CD4-positive, alpha-beta T cell (primary cell): Measurements from ENCODE around the gene NAALADL1. TPM values are rescaled to one million over a fixed set of nuclear protein-coding genes. Genes with fewer than 3 reads are reported as not detected.

Experiments
- ATAC-seq: fragments of 200-7000 bp; cut with Tn5 transposase; one replicate; pipeline ENCODE4 v1.10.0; 2022; ENCODE audit warnings: mild to moderate bottlenecking; ENCODE audit not compliant: poor library complexity
- CTCF ChIA-PET: fragments of 350-600 bp; sonication (Branson Sonifier 250); formaldehyde crosslinking; loops from one replicate; lab custom pipeline; 2021; ENCODE audit warnings: antibody characterized with exemption, inconsistent platforms; lab: Charles Lee
- POLR2A ChIA-PET: fragments of 350-600 bp; sonication (Branson Sonifier 250); formaldehyde crosslinking; loops from one replicate; lab custom pipeline; 2021; ENCODE audit warnings: antibody characterized with exemption, inconsistent platforms; lab: Charles Lee
- DNase-seq, 14 experiments: peaks; one replicate each; pipeline ENCODE4 v3.0.0-alpha.2; 2013 to 2020; ENCODE audit warnings: mixed read lengths in 2 of 14
- H3K27ac ChIP-seq, 2 donors: one replicate each; pipeline versions ENCODE4 v1.5.1 to v1.7.0; 2013; ENCODE audit warnings: low read length in 2 of 2, low read depth in 1 of 2, mild to moderate bottlenecking in 1 of 2
- H3K27me3 ChIP-seq, 2 experiments: 1 replicate in 1 of 2; 2 replicates in 1 of 2; pipeline versions ENCODE4 v1.6.1 to v1.7.0; 2013; ENCODE audit warnings: low read length in 2 of 2, control low read depth in 1 of 2, mild to moderate bottlenecking in 1 of 2, moderate library complexity in 1 of 2; ENCODE audit not compliant: insufficient read depth in 2 of 2, control insufficient read depth in 1 of 2
- H3K36me3 ChIP-seq: one replicate; pipeline ENCODE4 v1.6.1; 2013; ENCODE audit warnings: low read length, control low read depth; ENCODE audit not compliant: insufficient read depth
- H3K4me1 ChIP-seq: one replicate; pipeline ENCODE4 v1.6.1; 2013; ENCODE audit warnings: low read length, control low read depth; ENCODE audit not compliant: insufficient read depth
- H3K4me3 ChIP-seq: one replicate; pipeline ENCODE4 v1.5.1; 2013; ENCODE audit warnings: mild to moderate bottlenecking, low read length, moderate library complexity
- H3K9me3 ChIP-seq, 2 experiments: 1 replicate in 1 of 2; 2 replicates in 1 of 2; pipeline versions ENCODE4 v1.6.1 to v1.7.0; 2013; ENCODE audit warnings: low read length in 2 of 2, mild to moderate bottlenecking in 2 of 2, control low read depth in 1 of 2, moderate library complexity in 1 of 2; ENCODE audit not compliant: control insufficient read depth in 1 of 2, insufficient read depth in 1 of 2
- H3K27ac Mint-ChIP-seq: one replicate; pipeline ENCODE4 v1.8.0; 2020; ENCODE audit warnings: mixed read lengths
- H3K27me3 Mint-ChIP-seq: one replicate; pipeline ENCODE4 v1.8.0; 2021; ENCODE audit warnings: mixed read lengths
- H3K36me3 Mint-ChIP-seq: one replicate; pipeline ENCODE4 v1.8.0; 2021; ENCODE audit warnings: low read depth, mixed read lengths
- H3K4me1 Mint-ChIP-seq: one replicate; pipeline ENCODE4 v1.8.0; 2021; ENCODE audit warnings: low read depth, mixed read lengths
- H3K4me3 Mint-ChIP-seq: one replicate; pipeline ENCODE4 v1.8.0; 2020; ENCODE audit warnings: mild to moderate bottlenecking, mixed read lengths
- H3K9me3 Mint-ChIP-seq: one replicate; pipeline ENCODE4 v1.8.0; 2020; ENCODE audit warnings: mixed read lengths
- CTCF ChIP-seq: fragments of 200-600 bp; IDR thresholded peaks from one replicate; pipeline ENCODE4 v1.8.0; 2022; ENCODE audit warnings: antibody characterized with exemption, mild to moderate bottlenecking
- intact Hi-C, 2 experiments: fragments of 100-400 bp; cut with DNase I in 1 of 2; cut with micrococcal nuclease in 1 of 2; formaldehyde crosslinking; loops; one replicate each; pipeline versions ENCODE4 v1.15.1 to v1.9.0; 2023 to 2025; cut with DNase I, micrococcal nuclease
- total RNA-seq, 174 experiments: library from RNA in 2 of 174; stranded (reverse) in 2 of 174; gene quantifications; one replicate each; pipeline ENCODE4 v1.2.3 and lab custom pipeline; 2021 to 2026

The NAALADL1 gene
- total RNA-seq, 2 experiments from 2014 or later = 7.7 to 9.2 TPM

GRCh38 chr11:65021003-65021402 is 37.4 kb downstream of the NAALADL1 start:
- H3K36me3 Mint-ChIP-seq = no peaks in the 10 kb centered on the region
- DNase-seq (no peak), ATAC-seq (no peak)
- ChIA-PET POLR2A (no interaction called here), CTCF (interaction anchor here (0.7 kb wide), 1 partner anchor 75 kb away, joined by 4 read pairs; the partner anchor contains the start of gene VPS51)
- TF ChIP-seq CTCF = no peak
- Histone ChIP-seq H3K4me3 (no peak overlapping the region), H3K36me3 (peaks cover 32% of the 10 kb centered on the region), H3K4me1 (no peaks in the 10 kb centered on the region), H3K9me3 (no peaks in the 10 kb centered on the region), H3K27me3 (no peaks in the 10 kb centered on the region), H3K27ac (no peak overlapping the region)
- H3K4me3 Mint-ChIP-seq = no peak overlapping the region
- no peak overlapping the region for H3K27ac Mint-ChIP-seq
- no peaks in the 10 kb centered on the region for H3K27me3 Mint-ChIP-seq
- peaks cover 4% of the 10 kb centered on the region for H3K4me1 Mint-ChIP-seq
- no peaks in the 10 kb centered on the region for H3K9me3 Mint-ChIP-seq
- intact Hi-C loops = no loop called here

- H3K36me3 Mint-ChIP-seq = no peaks in the 10 kb centered on the region
- no peak overlapping the region for H3K27ac Mint-ChIP-seq
- POLR2A ChIA-PET = no interaction called here
- Histone ChIP-seq H3K9me3 (no peaks in the 10 kb centered on the region), H3K36me3 (peaks cover 32% of the 10 kb centered on the region), H3K4me3 (no peak overlapping the region), H3K4me1 (peaks cover 9% of the 10 kb centered on the region), H3K27me3 (no peaks in the 10 kb centered on the region), H3K27ac (no peak overlapping the region)
- DNase-seq (no peak), ATAC-seq (no peak)
- intact Hi-C loops = loop anchor here in 1 of 2 experiments (10.0 kb wide), 1 partner anchor 295 kb away; the partner anchor contains the start of gene CDC42EP2
- no peaks in the 10 kb centered on the region for H3K9me3 Mint-ChIP-seq
- no peak overlapping the region for H3K4me3 Mint-ChIP-seq
- CTCF ChIA-PET = no interaction called here
- no peak for TF ChIP-seq CTCF
- peaks cover 13% of the 10 kb centered on the region for H3K4me1 Mint-ChIP-seq
- H3K27me3 Mint-ChIP-seq = no peaks in the 10 kb centered on the region
These were observed 38.5 kb downstream of the NAALADL1 start for GRCh38 chr11:65019824-65020223.

GRCh38 chr11:65017937-65018336 is 40.4 kb downstream of the NAALADL1 start:
- H3K27ac Mint-ChIP-seq = no peak overlapping the region
- peak overlapping the region; percentile 42 for H3K4me3 Mint-ChIP-seq
- no peak for DNase-seq
- ChIA-PET CTCF (interaction anchor here (0.9 kb wide), 1 partner anchor 99 kb away, joined by 3 read pairs; the partner anchor contains the start of gene ZNHIT2), POLR2A (interaction anchor here (0.9 to 1.1 kb wide), 2 partner anchors 8 to 79 kb away, joined by 4 read pairs; partner anchors contain the start of gene VPS51)
- H3K4me1 ChIP-seq = peaks cover 24% of the 10 kb centered on the region
- peaks cover 32% of the 10 kb centered on the region for H3K36me3 ChIP-seq
- peaks cover 3% of the 10 kb centered on the region for H3K36me3 Mint-ChIP-seq
- no peak for ATAC-seq
- intact Hi-C loops = loop anchor here (1.0 to 10.0 kb wide), 2 partner anchors 8 to 297 kb away; partner anchors contain the start of gene CDC42EP2 (in 1 of the 2)
- H3K9me3 Mint-ChIP-seq = no peaks in the 10 kb centered on the region
- TF ChIP-seq CTCF = no peak
- no peaks in the 10 kb centered on the region for H3K9me3 ChIP-seq
- H3K27ac ChIP-seq = no peak overlapping the region
- no peaks in the 10 kb centered on the region for H3K27me3 ChIP-seq
- H3K27me3 Mint-ChIP-seq = no peaks in the 10 kb centered on the region
- H3K4me3 ChIP-seq = no peak overlapping the region
- H3K4me1 Mint-ChIP-seq = peaks cover 25% of the 10 kb centered on the region
